ENCODE data around the gene SGSM2. TPM values are rescaled to one million over a fixed set of nuclear protein-coding genes. Genes with fewer than 3 reads are reported as not detected.

Gene SGSM2, protein sequence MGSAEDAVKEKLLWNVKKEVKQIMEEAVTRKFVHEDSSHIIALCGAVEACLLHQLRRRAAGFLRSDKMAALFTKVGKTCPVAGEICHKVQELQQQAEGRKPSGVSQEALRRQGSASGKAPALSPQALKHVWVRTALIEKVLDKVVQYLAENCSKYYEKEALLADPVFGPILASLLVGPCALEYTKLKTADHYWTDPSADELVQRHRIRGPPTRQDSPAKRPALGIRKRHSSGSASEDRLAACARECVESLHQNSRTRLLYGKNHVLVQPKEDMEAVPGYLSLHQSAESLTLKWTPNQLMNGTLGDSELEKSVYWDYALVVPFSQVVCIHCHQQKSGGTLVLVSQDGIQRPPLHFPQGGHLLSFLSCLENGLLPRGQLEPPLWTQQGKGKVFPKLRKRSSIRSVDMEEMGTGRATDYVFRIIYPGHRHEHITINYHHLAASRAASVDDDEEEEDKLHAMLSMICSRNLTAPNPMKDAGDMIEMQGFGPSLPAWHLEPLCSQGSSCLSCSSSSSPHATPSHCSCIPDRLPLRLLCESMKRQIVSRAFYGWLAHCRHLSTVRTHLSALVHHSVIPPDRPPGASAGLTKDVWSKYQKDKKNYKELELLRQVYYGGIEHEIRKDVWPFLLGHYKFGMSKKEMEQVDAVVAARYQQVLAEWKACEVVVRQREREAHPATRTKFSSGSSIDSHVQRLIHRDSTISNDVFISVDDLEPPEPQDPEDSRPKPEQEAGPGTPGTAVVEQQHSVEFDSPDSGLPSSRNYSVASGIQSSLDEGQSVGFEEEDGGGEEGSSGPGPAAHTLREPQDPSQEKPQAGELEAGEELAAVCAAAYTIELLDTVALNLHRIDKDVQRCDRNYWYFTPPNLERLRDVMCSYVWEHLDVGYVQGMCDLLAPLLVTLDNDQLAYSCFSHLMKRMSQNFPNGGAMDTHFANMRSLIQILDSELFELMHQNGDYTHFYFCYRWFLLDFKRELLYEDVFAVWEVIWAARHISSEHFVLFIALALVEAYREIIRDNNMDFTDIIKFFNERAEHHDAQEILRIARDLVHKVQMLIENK
- total RNA-seq (2021; fragmentation: NEBNext Ultra II Directional; extraction: Animal tissue kit (Norgen Biotek cat#: 25700)): 10 to 100 TPM; 22.4 to 28.2 (median 26.1) TPM
- long read RNA-seq, partial matches to known transcripts: 1 of 1 reads
- long read RNA-seq, other reads (novel, unspliced or antisense): 0 of 1 reads

DNA sequence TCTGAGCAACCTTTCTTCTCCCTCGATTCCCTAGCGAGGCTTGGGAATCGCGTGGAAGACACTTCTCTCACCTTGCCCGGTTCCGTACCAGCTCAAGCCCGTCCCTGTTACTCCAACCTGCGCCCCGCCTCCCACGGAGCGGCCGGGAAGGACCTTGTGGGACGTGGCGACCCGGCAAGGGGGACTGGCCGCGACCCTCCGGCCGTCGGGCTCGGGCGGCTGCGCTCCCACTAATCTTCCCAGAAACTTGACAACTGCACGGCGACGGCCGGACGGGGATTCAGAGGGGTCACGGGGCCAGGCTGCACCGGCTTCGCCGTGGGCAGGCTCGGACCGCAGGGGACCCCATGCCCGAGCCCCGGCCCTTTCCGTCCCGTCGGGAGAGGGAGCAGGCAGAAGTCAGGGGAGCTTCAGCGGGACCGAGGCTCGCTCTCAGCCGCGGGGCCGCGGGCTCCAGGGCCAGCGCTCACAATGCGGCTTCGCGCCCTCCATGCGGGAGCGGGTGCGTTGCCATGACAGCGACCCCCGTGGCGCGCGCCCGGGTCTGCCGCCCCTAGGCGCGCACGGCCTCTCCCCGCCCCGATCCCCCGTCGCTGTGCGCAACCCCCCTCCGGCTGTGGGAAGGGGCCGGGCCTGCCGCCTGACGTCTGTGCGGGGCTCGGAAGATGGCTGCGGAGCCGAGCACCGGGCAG is at the start of gene SGSM2:
TSS of gene SGSM2 (plus strand) at position 650 of the 692 bp plus-strand sequence. CDS start 188 bp downstream, outside the sequence.
- H3K27me3 Mint-ChIP-seq (ENCODE audit: insufficient read depth): no peaks in the 10 kb centered on the region
- H3K4me1 Mint-ChIP-seq (ENCODE audit: low read depth): peaks cover 30% of the 10 kb centered on the region
- H3K4me3 Mint-ChIP-seq: peak within 1 kb of the TSS; percentile 99
- peaks cover 18% of the 10 kb centered on the region for H3K36me3 Mint-ChIP-seq (ENCODE audit: low read depth)
- peak within 1 kb of the TSS; percentile 91 for H3K27ac Mint-ChIP-seq
- TF ChIP-seq, protein P1, sequence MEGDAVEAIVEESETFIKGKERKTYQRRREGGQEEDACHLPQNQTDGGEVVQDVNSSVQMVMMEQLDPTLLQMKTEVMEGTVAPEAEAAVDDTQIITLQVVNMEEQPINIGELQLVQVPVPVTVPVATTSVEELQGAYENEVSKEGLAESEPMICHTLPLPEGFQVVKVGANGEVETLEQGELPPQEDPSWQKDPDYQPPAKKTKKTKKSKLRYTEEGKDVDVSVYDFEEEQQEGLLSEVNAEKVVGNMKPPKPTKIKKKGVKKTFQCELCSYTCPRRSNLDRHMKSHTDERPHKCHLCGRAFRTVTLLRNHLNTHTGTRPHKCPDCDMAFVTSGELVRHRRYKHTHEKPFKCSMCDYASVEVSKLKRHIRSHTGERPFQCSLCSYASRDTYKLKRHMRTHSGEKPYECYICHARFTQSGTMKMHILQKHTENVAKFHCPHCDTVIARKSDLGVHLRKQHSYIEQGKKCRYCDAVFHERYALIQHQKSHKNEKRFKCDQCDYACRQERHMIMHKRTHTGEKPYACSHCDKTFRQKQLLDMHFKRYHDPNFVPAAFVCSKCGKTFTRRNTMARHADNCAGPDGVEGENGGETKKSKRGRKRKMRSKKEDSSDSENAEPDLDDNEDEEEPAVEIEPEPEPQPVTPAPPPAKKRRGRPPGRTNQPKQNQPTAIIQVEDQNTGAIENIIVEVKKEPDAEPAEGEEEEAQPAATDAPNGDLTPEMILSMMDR (IDR thresholded peaks at IDR 0.05): no peak
- no peak for DNase-seq
- H3K9me3 Mint-ChIP-seq: no peaks in the 10 kb centered on the region

DNA sequence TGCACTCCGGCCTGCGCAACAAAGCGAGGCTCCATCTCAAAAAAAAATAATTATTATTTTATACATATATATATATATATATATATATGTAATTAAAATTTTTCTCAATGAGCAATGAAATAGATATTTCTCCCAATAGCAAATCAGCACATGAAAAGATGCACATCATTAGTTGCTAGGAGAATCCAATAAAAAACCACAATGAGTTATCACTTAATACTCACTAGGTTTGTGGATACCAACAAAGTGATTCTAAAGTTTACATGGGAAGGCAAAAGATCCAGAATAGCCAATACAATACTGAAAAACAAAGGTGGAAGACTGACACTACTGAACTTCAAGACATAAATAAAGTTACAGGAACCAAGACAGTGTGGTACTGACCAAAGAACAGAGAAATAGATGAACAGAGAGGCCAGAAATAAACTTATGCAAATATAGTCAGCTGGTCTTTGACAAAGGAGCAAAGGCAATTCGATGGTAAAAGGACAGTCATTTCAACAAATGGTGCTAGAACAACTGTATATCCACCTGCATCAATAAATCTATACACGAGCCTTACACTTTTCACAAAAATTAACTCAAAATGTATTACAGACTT is 47.3 kb upstream of the SGSM2 start:
- DNase-seq: peak; percentile 30

DNA sequence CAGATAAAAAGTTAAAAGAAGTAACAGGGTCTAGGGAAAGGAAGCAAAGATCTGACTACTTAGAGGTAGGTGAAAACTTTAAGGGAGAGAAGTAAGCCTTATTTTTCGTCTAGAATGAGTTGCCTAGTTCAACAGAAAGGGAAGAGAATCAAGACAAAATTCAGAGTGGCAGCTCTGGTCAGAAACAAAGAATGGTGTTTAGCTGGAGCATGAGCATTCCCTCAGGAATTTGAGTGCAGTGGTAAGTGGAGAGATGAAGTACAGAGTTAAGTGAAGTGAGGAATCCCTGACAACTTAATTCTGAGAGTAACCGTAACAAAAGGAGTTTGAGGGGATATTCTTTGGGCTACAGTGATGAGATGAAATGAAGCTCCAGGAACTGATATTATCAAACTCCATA is 45.2 kb upstream of the SGSM2 start:
- H3K9me3 Mint-ChIP-seq: no peaks in the 10 kb centered on the region
- H3K36me3 Mint-ChIP-seq (ENCODE audit: low read depth): peaks cover 52% of the 10 kb centered on the region
- H3K4me3 Mint-ChIP-seq: no peak overlapping the region
- peak; percentile 28 for DNase-seq
- peaks cover 39% of the 10 kb centered on the region for H3K4me1 Mint-ChIP-seq (ENCODE audit: low read depth)
- H3K27ac Mint-ChIP-seq: peak overlapping the region; percentile 41
- TF ChIP-seq, protein P1 (IDR thresholded peaks at IDR 0.05): no peak
- peaks cover 1% of the 10 kb centered on the region; the same call in 1 of the 2 replicates for H3K27me3 Mint-ChIP-seq (ENCODE audit: insufficient read depth)

More for the DNA sequence above, 47.3 kb upstream of the SGSM2 start:
- TF ChIP-seq, protein P1 (IDR thresholded peaks at IDR 0.05): no peak
- Mint-ChIP-seq H3K36me3 (ENCODE audit: low read depth) (peaks cover 34% of the 10 kb centered on the region), H3K27ac (peak overlapping the region; percentile 81), H3K4me3 (no peak overlapping the region), H3K4me1 (ENCODE audit: low read depth) (peaks cover 24% of the 10 kb centered on the region), H3K9me3 (no peaks in the 10 kb centered on the region), H3K27me3 (ENCODE audit: insufficient read depth) (peaks cover 1% of the 10 kb centered on the region; the same call in 1 of the 2 replicates)

DNA sequence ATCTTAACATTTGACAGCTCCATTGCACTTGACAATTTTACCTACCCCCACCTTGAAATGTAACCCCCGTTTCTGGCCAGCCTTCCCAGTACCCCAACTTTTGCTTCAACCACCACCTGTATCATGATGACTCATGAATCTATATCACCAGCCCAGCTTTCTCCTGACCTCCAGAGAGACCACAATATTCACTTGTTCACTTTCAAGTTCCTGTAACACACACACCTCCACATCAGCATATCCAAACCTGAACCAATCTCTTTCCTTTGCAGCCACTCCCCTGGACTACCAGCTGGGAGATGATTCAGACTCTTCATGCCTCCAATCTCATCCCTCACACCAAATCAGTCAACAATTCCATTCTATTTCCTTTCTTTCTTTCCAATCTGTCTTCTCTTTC is 41.7 kb upstream of the SGSM2 start:
- Mint-ChIP-seq H3K36me3 (ENCODE audit: low read depth) (peaks cover 64% of the 10 kb centered on the region), H3K27me3 (ENCODE audit: insufficient read depth) (no peaks in the 10 kb centered on the region; the same call in 1 of the 2 replicates), H3K9me3 (no peaks in the 10 kb centered on the region), H3K27ac (peak overlapping the region; percentile 10; the same call in 1 of the 2 replicates), H3K4me1 (ENCODE audit: low read depth) (peaks cover 41% of the 10 kb centered on the region), H3K4me3 (no peak overlapping the region)
- TF ChIP-seq, protein P1 (IDR thresholded peaks at IDR 0.05): no peak
- no peak for DNase-seq
